Heart right ventricle (tissue), 16 donors: ENCODE results near the gene PRKCQ. TPM values are rescaled to one million over a fixed set of nuclear protein-coding genes. Genes with fewer than 3 reads are reported as not detected.

ENCODE experiments used
- ATAC-seq, 8 donors: fragments of 200-7000 bp; cut with Tn5 transposase; one replicate each; pipeline ENCODE4 v1.9.1; 2020; ENCODE audit warnings: mild to moderate bottlenecking in 8 of 8, moderate library complexity in 8 of 8, moderate number of reproducible peaks in 1 of 8
- DNase-seq, 2 donors: peaks; one replicate each; pipeline ENCODE4 v3.0.0-alpha.2; 2020
- H3K27ac ChIP-seq, 10 donors: fragments of 200-600 bp; sonication (generic) in 2 of 10; one replicate each; pipeline versions ENCODE4 v1.5.0 to v1.8.0; 2020 to 2022; ENCODE audit warnings: mild to moderate bottlenecking in 3 of 10
- H3K27me3 ChIP-seq, 7 donors: fragments of 200-600 bp; one replicate each; pipeline ENCODE4 v1.8.0; 2021 to 2022; ENCODE audit warnings: mild to moderate bottlenecking in 2 of 7
- H3K36me3 ChIP-seq, 9 donors: fragments of 200-600 bp; sonication (generic) in 1 of 9; one replicate each; pipeline versions ENCODE4 v1.5.0 to v1.8.0; 2020 to 2022; ENCODE audit warnings: mild to moderate bottlenecking in 2 of 9
- H3K4me1 ChIP-seq, 9 donors: fragments of 200-600 bp; sonication (generic) in 1 of 9; one replicate each; pipeline versions ENCODE4 v1.5.0 to v1.8.0; 2020 to 2022; ENCODE audit warnings: mild to moderate bottlenecking in 4 of 9
- H3K4me3 ChIP-seq, 10 donors: fragments of 200-600 bp; sonication (generic) in 2 of 10; one replicate each; pipeline versions ENCODE4 v1.5.0 to v1.8.0; 2020 to 2022; ENCODE audit warnings: mild to moderate bottlenecking in 7 of 10, moderate library complexity in 2 of 10
- H3K9me3 ChIP-seq, 11 donors: fragments of 200-600 bp in 10 of 11; sonication (generic) in 2 of 11; one replicate each; pipeline versions ENCODE4 v1.5.0 to v1.8.0; 2013 to 2022; ENCODE audit warnings: mild to moderate bottlenecking in 2 of 11, control low read depth in 1 of 11, moderate library complexity in 1 of 11
- CTCF ChIP-seq, 9 donors: fragments of 200-600 bp; sonication (generic) in 2 of 9; IDR thresholded peaks; one replicate each; pipeline versions ENCODE4 v1.5.0 to v1.8.0; 2021 to 2022; ENCODE audit warnings: antibody characterized with exemption in 9 of 9, mild to moderate bottlenecking in 5 of 9, moderate library complexity in 1 of 9
- WGBS, 2 donors: extraction: QIAGEN DNeasy Blood & Tissue Kit; methylation state at CpG; one replicate each; pipeline ENCODE4 v1.1.7; 2013; ENCODE audit warnings: inconsistent platforms in 1 of 2; 5-methylcytosine and 5-hydroxymethylcytosine counted together
- intact Hi-C, 10 donors: fragments of 100-400 bp; cut with DNase I; formaldehyde crosslinking; loops; one replicate each; pipeline versions ENCODE4 v1.11.1 to v1.14.2; 2022
- polyA plus RNA-seq, 2 donors: library from polyadenylated mRNA; stranded (reverse); fragments of 200-250 nt; gene quantifications; one replicate each; pipeline ENCODE4 v1.2.3, GENCODE V29; 2013
- total RNA-seq, 10 donors: library from RNA; stranded (reverse); fragmentation: NEBNext Ultra II Directional in 3 of 10; extraction: Animal tissue kit (Norgen Biotek cat#: 25700) in 3 of 10; gene quantifications; one replicate each; pipeline versions ENCODE4 v1.2.1 to v1.2.4, GENCODE V29; 2021 to 2023
- donor health status: Arrhythmogenic right ventricular cardiomyopathy.
- donor health status: ischemic (EF 13 %, LVEDD 7.1; RV severe dilation, severe dysfunction).
- donor health status: healthy with polysubstance abuse.
- donor health status: DM: no; HTN: yes; CAD: no.
- donor health status: DM: no; HTN: no; CAD: no.
- donor health status: ischemic (EF 25% LVEDD 6.9; RV normal size, moderate dysfunction).
- donor health status: ischemic (EF 25% LVEDD 5.7; RV mildly dilated, moderate dysfunction).
- donor health status: healthy.
- donor health status: DM: yes; HTN: yes; CAD: no.
- donor health status: Ischemic cardiomyopathy.
- donor health status: ischemic (EF 35%, LVEDD 5.7; RV mildly dilated, moderate dysfunction).
- donor health status: nonischemic (EF 11% LVEDD 7.7; RV severe dilation, severe dysfunction).
- donor health status: DM: yes; HTN: yes; CAD: no.
- donor health status: PGD.
- donor health status: ischemic (EF 29% LVEDD 5.4; RV normal size, mild dysfunction).
- donor health status: nonischemic (EF 23%, LVEDD 6.1; RV moderate dilation, normal function).

Gene PRKCQ
- total and polyA plus RNA-seq, 12 donors = 0.04 to 2.0 (median 0.27) TPM; not detected in 2

GRCh38 chr10:6516281-6516928, 63.7 kb downstream of the PRKCQ start:
- no peak for DNase-seq
- no peak for ATAC-seq
- no peaks in the 10 kb centered on the region for H3K36me3 ChIP-seq
- intact Hi-C loops = no loop called here
- no peak for TF ChIP-seq CTCF (IDR thresholded peaks at IDR 0.05)
- 51 to 62% methylated on average over 7 of the region's 7 CpGs for WGBS, 2 donors
- no peak overlapping the region for H3K27ac ChIP-seq
- H3K27me3 ChIP-seq = peaks cover 0 to 29% (median 12%) of the 10 kb centered on the region in 7 donors
- no peaks in the 10 kb centered on the region for H3K4me1 ChIP-seq
- no peaks in the 10 kb centered on the region for H3K9me3 ChIP-seq
- no peak overlapping the region for H3K4me3 ChIP-seq

GRCh38 chr10:6514844-6515780, 65.0 kb downstream of the PRKCQ start:
- Histone ChIP-seq H3K9me3 (no peaks in the 10 kb centered on the region), H3K27me3 (peaks cover 0 to 29% (median 9%) of the 10 kb centered on the region in 7 donors), H3K27ac (no peak overlapping the region), H3K4me3 (no peak overlapping the region), H3K36me3 (peaks cover 0 to 5% (median 0%) of the 10 kb centered on the region in 9 donors), H3K4me1 (no peaks in the 10 kb centered on the region)
- no peak for DNase-seq
- intact Hi-C loops = no loop called here
- TF ChIP-seq CTCF (IDR thresholded peaks at IDR 0.05) = no peak
- 80 to 84% methylated on average over 15 of the region's 15 CpGs for WGBS, 2 donors
- ATAC-seq = peak in 1 of 8 donors; percentile 48

- Histone ChIP-seq H3K27me3 (peaks cover 0 to 22% (median 5%) of the 10 kb centered on the region in 7 donors), H3K4me1 (no peaks in the 10 kb centered on the region), H3K27ac (no peak overlapping the region), H3K4me3 (no peak overlapping the region), H3K36me3 (peaks cover 0 to 5% (median 0%) of the 10 kb centered on the region in 9 donors), H3K9me3 (no peaks in the 10 kb centered on the region)
- no peak for TF ChIP-seq CTCF (IDR thresholded peaks at IDR 0.05)
- no peak for DNase-seq
- WGBS, 2 donors = 74 to 78% methylated on average over 7 of the region's 7 CpGs
- intact Hi-C loops = no loop called here
- ATAC-seq = no peak
Measured at GRCh38 chr10:6514180-6514579, 65.9 kb downstream of the PRKCQ start.

GRCh38 chr10:6513476-6513875, 66.6 kb downstream of the PRKCQ start:
- no peak for TF ChIP-seq CTCF (IDR thresholded peaks at IDR 0.05)
- Histone ChIP-seq H3K4me3 (no peak overlapping the region), H3K36me3 (peaks cover 0 to 5% (median 0%) of the 10 kb centered on the region in 9 donors), H3K27ac (no peak overlapping the region), H3K27me3 (peaks cover 0 to 16% (median 4%) of the 10 kb centered on the region in 7 donors), H3K9me3 (no peaks in the 10 kb centered on the region), H3K4me1 (no peaks in the 10 kb centered on the region)
- DNase-seq = no peak
- no peak for ATAC-seq
- intact Hi-C loops = no loop called here
- 63 to 73% methylated on average over 3 of the region's 3 CpGs for WGBS, 2 donors
